Skeletal muscle tissue (tissue), 4 donors: ENCODE data around the gene KDM4B. TPM values are rescaled to one million over a fixed set of nuclear protein-coding genes. Genes with fewer than 3 reads are reported as not detected.
A peak's percentile ranks its signal among the peaks of the same experiment; 100 is the strongest.
"Not testable (repeated sequence)": the region's sequence is repeated elsewhere in the genome, so short reads cannot be mapped to it uniquely, and the experiment has no call there.

Experiments
- H3K27ac ChIP-seq: one replicate; pipeline ENCODE4 v1.7.0; 2013; ENCODE audit warnings: mild to moderate bottlenecking, low read depth, low read length, inconsistent platforms
- H3K27me3 ChIP-seq, 3 donors: one replicate each; pipeline ENCODE4 v1.7.0; 2013; ENCODE audit warnings: low read length in 3 of 3; ENCODE audit not compliant: control insufficient read depth in 3 of 3, insufficient read depth in 3 of 3
- H3K36me3 ChIP-seq, 3 donors: one replicate each; pipeline ENCODE4 v1.7.0; 2013; ENCODE audit warnings: low read length in 3 of 3; ENCODE audit not compliant: control insufficient read depth in 3 of 3, insufficient read depth in 3 of 3
- H3K4me1 ChIP-seq, 3 donors: one replicate each; pipeline ENCODE4 v1.7.0; 2013; ENCODE audit warnings: low read length in 3 of 3, mild to moderate bottlenecking in 3 of 3; ENCODE audit not compliant: control insufficient read depth in 3 of 3, insufficient read depth in 3 of 3
- H3K4me3 ChIP-seq, 3 donors: one replicate each; pipeline ENCODE4 v1.7.0; 2013; ENCODE audit warnings: low read length in 3 of 3
- H3K9ac ChIP-seq, 3 donors: one replicate each; pipeline ENCODE4 v1.7.0; 2013; ENCODE audit warnings: low read length in 3 of 3, mild to moderate bottlenecking in 3 of 3, moderate library complexity in 2 of 3, low read depth in 1 of 3
- H3K9me3 ChIP-seq, 3 donors: one replicate each; pipeline ENCODE4 v1.7.0; 2013; ENCODE audit warnings: low read length in 3 of 3; ENCODE audit not compliant: control insufficient read depth in 3 of 3
- total RNA-seq: library from RNA; depleted of rRNA; stranded (reverse); fragments of >200 nt; gene quantifications from one replicate; pipeline ENCODE4 v1.2.3, GENCODE V29; 2014
- donor health status: Osteomylitis.

KDM4B gene
- total RNA-seq, 1 donor from 2014 or later: 11.5 TPM

GRCh38 chr19:5029596-5029995, 60.7 kb downstream of the KDM4B start:
- H3K4me1 ChIP-seq: peaks cover 30 to 58% (median 53%) of the 10 kb centered on the region in 3 donors
- H3K27me3 ChIP-seq, H3K9me3 ChIP-seq, H3K27ac ChIP-seq, H3K4me3 ChIP-seq, H3K9ac ChIP-seq: not testable (repeated sequence)
- peaks cover 14 to 18% (median 15%) of the 10 kb centered on the region in 3 donors for H3K36me3 ChIP-seq

- H3K4me1 ChIP-seq: peaks cover 34 to 58% (median 54%) of the 10 kb centered on the region in 3 donors
- no peak overlapping the region for H3K27ac ChIP-seq
- H3K9me3 ChIP-seq: peaks cover 0 to 4% (median 0%) of the 10 kb centered on the region in 3 donors
- no peaks in the 10 kb centered on the region for H3K27me3 ChIP-seq
- peak overlapping the region in 1 of 3 donors; percentile 40 for H3K9ac ChIP-seq
- H3K4me3 ChIP-seq: no peak overlapping the region
- peaks cover 14 to 18% (median 15%) of the 10 kb centered on the region in 3 donors for H3K36me3 ChIP-seq
Measured at GRCh38 chr19:5030136-5030820, 61.4 kb downstream of the KDM4B start.

GRCh38 chr19:5030822-5031221, 61.9 kb downstream of the KDM4B start:
- peaks cover 14 to 18% (median 15%) of the 10 kb centered on the region in 3 donors for H3K36me3 ChIP-seq
- peak overlapping the region in 2 of 3 donors; percentile 10 to 40 for H3K9ac ChIP-seq
- no peak overlapping the region for H3K4me3 ChIP-seq
- peaks cover 0 to 4% (median 0%) of the 10 kb centered on the region in 3 donors for H3K9me3 ChIP-seq
- H3K27ac ChIP-seq: no peak overlapping the region
- peaks cover 36 to 60% (median 60%) of the 10 kb centered on the region in 3 donors for H3K4me1 ChIP-seq
- no peaks in the 10 kb centered on the region for H3K27me3 ChIP-seq

GRCh38 chr19:5031231-5032100, 62.6 kb downstream of the KDM4B start:
- Histone ChIP-seq H3K4me3 (no peak overlapping the region), H3K9me3 (peaks cover 0 to 4% (median 0%) of the 10 kb centered on the region in 3 donors), H3K27me3 (no peaks in the 10 kb centered on the region), H3K4me1 (peaks cover 42 to 64% (median 62%) of the 10 kb centered on the region in 3 donors), H3K36me3 (peaks cover 14 to 18% (median 15%) of the 10 kb centered on the region in 3 donors), H3K9ac (peak overlapping the region in 2 of 3 donors; percentile 10 to 45), H3K27ac (no peak overlapping the region)

- H3K36me3 ChIP-seq: peaks cover 14 to 18% (median 15%) of the 10 kb centered on the region in 3 donors
- H3K9ac ChIP-seq: peak overlapping the region in 1 of 3 donors; percentile 33
- H3K27me3 ChIP-seq: no peaks in the 10 kb centered on the region
- peaks cover 51 to 69% (median 65%) of the 10 kb centered on the region in 3 donors for H3K4me1 ChIP-seq
- no peak overlapping the region for H3K27ac ChIP-seq
- H3K9me3 ChIP-seq: peaks cover 0 to 4% (median 0%) of the 10 kb centered on the region in 3 donors
- no peak overlapping the region for H3K4me3 ChIP-seq
Measured at GRCh38 chr19:5032101-5032967, 63.4 kb downstream of the KDM4B start.

- H3K27ac ChIP-seq: peak overlapping the region; percentile 44
- H3K4me3 ChIP-seq: peak overlapping the region in 2 of 3 donors; percentile 15 to 41
Measured at GRCh38 chr19:5035105-5035761, 66.3 kb downstream of the KDM4B start.

GRCh38 chr19:5035793-5036697, 67.1 kb downstream of the KDM4B start:
- peak overlapping the region in 2 of 3 donors; percentile 41 to 51 for H3K4me3 ChIP-seq
- H3K27ac ChIP-seq: peak overlapping the region; percentile 64
- H3K36me3 ChIP-seq: peaks cover 23 to 32% (median 25%) of the 10 kb centered on the region in 3 donors
- H3K9ac ChIP-seq: peak overlapping the region; percentile 11 to 76 (median 30)
- H3K9me3 ChIP-seq: no peaks in the 10 kb centered on the region
- peaks cover 49 to 67% (median 60%) of the 10 kb centered on the region in 3 donors for H3K4me1 ChIP-seq
- H3K27me3 ChIP-seq: no peaks in the 10 kb centered on the region

More at GRCh38 chr19:5035105-5035761, 66.3 kb downstream of the KDM4B start:
- H3K36me3 ChIP-seq: peaks cover 17 to 25% (median 20%) of the 10 kb centered on the region in 3 donors
- H3K9me3 ChIP-seq: no peaks in the 10 kb centered on the region
- no peaks in the 10 kb centered on the region for H3K27me3 ChIP-seq
- peak overlapping the region; percentile 30 to 76 (median 53) for H3K9ac ChIP-seq
- H3K4me1 ChIP-seq: peaks cover 57 to 75% (median 69%) of the 10 kb centered on the region in 3 donors

GRCh38 chr19:5036698-5037563, 68.0 kb downstream of the KDM4B start:
- Histone ChIP-seq H3K9ac (peak overlapping the region; percentile 11 to 76 (median 65)), H3K27ac (peak overlapping the region; percentile 64), H3K4me3 (peak overlapping the region; percentile 30 to 57 (median 49)), H3K9me3 (no peaks in the 10 kb centered on the region), H3K4me1 (peaks cover 42 to 65% (median 54%) of the 10 kb centered on the region in 3 donors), H3K36me3 (peaks cover 23 to 36% (median 29%) of the 10 kb centered on the region in 3 donors), H3K27me3 (no peaks in the 10 kb centered on the region)
